ENCODE results near the gene PPFIA1. TPM values are rescaled to one million over a fixed set of nuclear protein-coding genes. Genes with fewer than 3 reads are reported as not detected.

Gene PPFIA1
- total and polyA plus RNA-seq, 4 donors, result 27.5 to 85.0 (median 43.5) TPM

DNA sequence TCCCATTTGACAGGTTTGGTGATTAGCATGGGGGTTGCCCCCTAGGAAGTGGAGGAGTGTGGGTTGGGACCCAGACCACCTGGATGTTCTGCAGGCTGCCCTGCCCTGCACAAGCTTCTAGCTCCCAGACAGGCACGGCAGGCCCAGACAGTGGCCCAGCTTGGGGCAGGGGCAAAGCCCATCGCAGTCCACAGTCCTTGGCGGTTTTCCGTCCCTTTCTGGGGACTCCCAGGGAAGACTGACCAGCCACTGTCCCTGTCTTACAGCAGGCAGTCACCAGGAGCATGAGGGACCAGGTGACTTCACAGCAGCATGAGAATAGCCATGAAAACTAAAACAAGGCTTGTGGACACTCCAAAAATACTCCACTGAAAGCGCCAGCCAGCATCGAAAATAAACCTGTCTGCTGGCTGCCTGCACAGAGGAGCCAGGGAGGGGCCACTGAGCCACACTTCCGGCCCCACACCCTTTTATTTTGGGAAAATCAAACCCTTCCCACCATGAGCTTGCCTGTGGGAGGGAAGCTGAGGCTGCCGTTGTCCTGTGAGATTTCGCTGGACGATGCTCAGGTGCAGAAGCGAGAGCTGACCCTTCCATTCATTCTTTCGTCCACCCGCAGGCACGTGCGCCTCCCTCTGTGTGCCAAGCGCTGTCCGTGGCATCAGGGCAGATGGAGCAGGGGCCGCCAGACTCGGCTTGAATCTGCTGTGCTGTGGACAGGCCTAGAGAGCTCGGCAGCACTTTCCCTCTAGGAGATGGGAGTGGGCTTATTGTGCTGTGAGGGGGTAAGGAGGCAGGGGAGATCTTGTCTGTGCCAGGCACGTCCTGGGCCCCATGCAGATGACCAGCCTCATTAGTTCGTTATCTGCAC, 39.4 kb upstream of the PPFIA1 start:
- Histone ChIP-seq H3K36me3 (ENCODE audit: control insufficient read depth in 4 of 4, insufficient read depth in 4 of 4, low read length in 4 of 4) (no peaks in the 10 kb centered on the region), H3K9ac (ENCODE audit: insufficient read depth in 1 of 2, low read length in 2 of 2) (no peak overlapping the region), H3K4me3 (no peak overlapping the region), H3K27me3 (ENCODE audit: control insufficient read depth in 3 of 3, insufficient read depth in 3 of 3, low read length in 2 of 3) (no peaks in the 10 kb centered on the region), H3K27ac (ENCODE audit: low read depth in 1 of 2, low read length in 1 of 2) (no peak overlapping the region), H3K4me1 (ENCODE audit: control insufficient read depth in 5 of 5, insufficient read depth in 5 of 5, low read length in 5 of 5) (no peaks in the 10 kb centered on the region), H3K9me3 (ENCODE audit: control insufficient read depth in 4 of 4, insufficient read depth in 3 of 4, low read length in 3 of 4) (no peaks in the 10 kb centered on the region)
- TF ChIP-seq, protein P1, sequence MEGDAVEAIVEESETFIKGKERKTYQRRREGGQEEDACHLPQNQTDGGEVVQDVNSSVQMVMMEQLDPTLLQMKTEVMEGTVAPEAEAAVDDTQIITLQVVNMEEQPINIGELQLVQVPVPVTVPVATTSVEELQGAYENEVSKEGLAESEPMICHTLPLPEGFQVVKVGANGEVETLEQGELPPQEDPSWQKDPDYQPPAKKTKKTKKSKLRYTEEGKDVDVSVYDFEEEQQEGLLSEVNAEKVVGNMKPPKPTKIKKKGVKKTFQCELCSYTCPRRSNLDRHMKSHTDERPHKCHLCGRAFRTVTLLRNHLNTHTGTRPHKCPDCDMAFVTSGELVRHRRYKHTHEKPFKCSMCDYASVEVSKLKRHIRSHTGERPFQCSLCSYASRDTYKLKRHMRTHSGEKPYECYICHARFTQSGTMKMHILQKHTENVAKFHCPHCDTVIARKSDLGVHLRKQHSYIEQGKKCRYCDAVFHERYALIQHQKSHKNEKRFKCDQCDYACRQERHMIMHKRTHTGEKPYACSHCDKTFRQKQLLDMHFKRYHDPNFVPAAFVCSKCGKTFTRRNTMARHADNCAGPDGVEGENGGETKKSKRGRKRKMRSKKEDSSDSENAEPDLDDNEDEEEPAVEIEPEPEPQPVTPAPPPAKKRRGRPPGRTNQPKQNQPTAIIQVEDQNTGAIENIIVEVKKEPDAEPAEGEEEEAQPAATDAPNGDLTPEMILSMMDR (IDR thresholded peaks at IDR 0.05; ENCODE audit: control extremely low read depth, extremely low read depth), result no peak
- WGBS, 2 donors, result 81 to 88% methylated on average over 22 of the region's 22 CpGs
- DNase-seq, result no peak
- no peak for ATAC-seq (ENCODE audit: insufficient read depth, low FRiP score)

DNA sequence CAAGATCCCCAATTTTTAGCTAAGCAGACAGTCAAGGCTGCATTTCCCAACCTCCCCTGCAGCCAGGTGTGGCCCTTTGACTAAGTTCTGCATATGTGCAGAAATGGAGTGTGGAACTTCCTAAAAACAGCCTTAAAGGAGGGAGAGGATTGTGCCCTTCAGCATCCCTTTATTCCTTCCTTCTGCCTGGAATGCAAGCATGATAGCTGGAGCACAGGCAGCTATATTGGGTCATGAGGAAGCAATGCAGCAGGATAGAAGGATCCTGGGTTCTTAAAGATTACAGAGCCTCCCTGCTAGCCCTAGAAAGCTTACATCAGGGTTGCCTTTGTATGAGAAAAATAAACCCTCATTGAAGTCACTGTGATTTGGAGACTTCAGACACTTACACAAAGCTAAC, 37.5 kb upstream of the PPFIA1 start:
- Histone ChIP-seq H3K27ac (ENCODE audit: low read depth in 1 of 2, low read length in 1 of 2) (no peak overlapping the region), H3K4me1 (ENCODE audit: control insufficient read depth in 5 of 5, insufficient read depth in 5 of 5, low read length in 5 of 5) (no peaks in the 10 kb centered on the region), H3K9ac (ENCODE audit: insufficient read depth in 1 of 2, low read length in 2 of 2) (no peak overlapping the region), H3K4me3 (no peak overlapping the region), H3K9me3 (ENCODE audit: control insufficient read depth in 4 of 4, insufficient read depth in 3 of 4, low read length in 3 of 4) (no peaks in the 10 kb centered on the region), H3K36me3 (ENCODE audit: control insufficient read depth in 4 of 4, insufficient read depth in 4 of 4, low read length in 4 of 4) (no peaks in the 10 kb centered on the region), H3K27me3 (ENCODE audit: control insufficient read depth in 3 of 3, insufficient read depth in 3 of 3, low read length in 2 of 3) (no peaks in the 10 kb centered on the region)
- DNase-seq, result no peak
- TF ChIP-seq, protein P1 (IDR thresholded peaks at IDR 0.05; ENCODE audit: control extremely low read depth, extremely low read depth), result no peak
- no peak for ATAC-seq (ENCODE audit: insufficient read depth, low FRiP score)

DNA sequence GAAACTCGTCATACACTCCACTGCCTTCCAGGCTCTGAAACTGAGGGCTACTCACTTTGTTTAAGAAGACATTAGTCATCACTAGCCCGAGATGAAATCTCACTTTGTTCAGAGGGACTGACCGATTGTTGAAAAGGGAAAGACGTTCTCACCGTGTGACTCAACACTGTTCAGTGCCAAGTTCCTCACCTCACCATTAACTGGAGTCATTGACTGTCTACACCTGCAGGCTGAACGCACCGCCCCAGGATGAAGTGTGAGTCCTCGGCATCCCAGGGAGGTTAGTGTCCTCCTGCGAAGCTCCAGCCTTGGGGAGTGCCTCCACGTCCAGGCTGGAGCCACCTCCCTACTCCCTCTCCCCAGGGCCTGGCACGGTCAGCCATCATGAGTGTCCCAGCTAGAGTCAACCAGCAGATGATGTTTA, 37.0 kb upstream of the PPFIA1 start:
- H3K9me3 ChIP-seq (ENCODE audit: control insufficient read depth in 4 of 4, insufficient read depth in 3 of 4, low read length in 3 of 4), result no peaks in the 10 kb centered on the region
- H3K9ac ChIP-seq (ENCODE audit: insufficient read depth in 1 of 2, low read length in 2 of 2), result no peak overlapping the region
- no peaks in the 10 kb centered on the region for H3K27me3 ChIP-seq (ENCODE audit: control insufficient read depth in 3 of 3, insufficient read depth in 3 of 3, low read length in 2 of 3)
- H3K27ac ChIP-seq (ENCODE audit: low read depth in 1 of 2, low read length in 1 of 2), result no peak overlapping the region
- no peaks in the 10 kb centered on the region for H3K36me3 ChIP-seq (ENCODE audit: control insufficient read depth in 4 of 4, insufficient read depth in 4 of 4, low read length in 4 of 4)
- TF ChIP-seq, protein P1 (IDR thresholded peaks at IDR 0.05; ENCODE audit: control extremely low read depth, extremely low read depth), result no peak
- 74 to 87% methylated on average over 11 of the region's 11 CpGs for WGBS, 2 donors
- no peak overlapping the region for H3K4me3 ChIP-seq
- ATAC-seq (ENCODE audit: insufficient read depth, low FRiP score) (no peak), DNase-seq (no peak)
- no peaks in the 10 kb centered on the region for H3K4me1 ChIP-seq (ENCODE audit: control insufficient read depth in 5 of 5, insufficient read depth in 5 of 5, low read length in 5 of 5)

Data from lung (tissue), 12 donors.